ENCODE data around the gene PTGS1.
"Not testable (repeated sequence)": the region's sequence is repeated elsewhere in the genome, so short reads cannot be mapped to it uniquely, and the experiment has no call there.

The PTGS1 gene

GRCh38 chr9:122347348-122348287 is 23.2 kb upstream of the PTGS1 start:
- no peak for DNase-seq (ENCODE audit: low spot score)

- no peak for DNase-seq (ENCODE audit: low spot score)
Observed at GRCh38 chr9:122348288-122348777, 22.5 kb upstream of the PTGS1 start.

GRCh38 chr9:122348791-122349190 is 22.0 kb upstream of the PTGS1 start:
- DNase-seq (ENCODE audit: low spot score) = no peak

GRCh38 chr9:122349201-122349600 is 21.6 kb upstream of the PTGS1 start:
- DNase-seq (ENCODE audit: low spot score) = no peak

GRCh38 chr9:122350577-122351355 is 20.1 kb upstream of the PTGS1 start:
- peak; percentile 80 for DNase-seq (ENCODE audit: low spot score)

GRCh38 chr9:122354536-122355199 is 16.2 kb upstream of the PTGS1 start:
- peak; percentile 65 for DNase-seq (ENCODE audit: low spot score)

GRCh38 chr9:122355336-122355875 is 15.4 kb upstream of the PTGS1 start:
- DNase-seq (ENCODE audit: low spot score) = no peak

- DNase-seq (ENCODE audit: low spot score) = no peak
Observed at GRCh38 chr9:122356627-122357026, 14.2 kb upstream of the PTGS1 start.

- DNase-seq (ENCODE audit: low spot score) = no peak
Observed at GRCh38 chr9:122360891-122361290, 9.9 kb upstream of the PTGS1 start.

GRCh38 chr9:122363131-122363530 is 7.7 kb upstream of the PTGS1 start:
- DNase-seq (ENCODE audit: low spot score) = not testable (repeated sequence)

GRCh38 chr9:122364117-122364782 is 6.6 kb upstream of the PTGS1 start:
- DNase-seq (ENCODE audit: low spot score) = no peak

GRCh38 chr9:122364783-122365150 is 6.1 kb upstream of the PTGS1 start:
- no peak for DNase-seq (ENCODE audit: low spot score)

- no peak for DNase-seq (ENCODE audit: low spot score)
Observed at GRCh38 chr9:122366074-122366660, 4.7 kb upstream of the PTGS1 start.

GRCh38 chr9:122367065-122367464 is 3.8 kb upstream of the PTGS1 start:
- no peak for DNase-seq (ENCODE audit: low spot score)

GRCh38 chr9:122367774-122368460 is 2.9 kb upstream of the PTGS1 start:
- DNase-seq (ENCODE audit: low spot score) = no peak

GRCh38 chr9:122368642-122369041 is 2.2 kb upstream of the PTGS1 start:
- DNase-seq (ENCODE audit: low spot score) = no peak

- peak; percentile 47 for DNase-seq (ENCODE audit: low spot score)
Observed at GRCh38 chr9:122370303-122370702, 521 bp upstream of the PTGS1 start.

GRCh38 chr9:122371846-122372245 is 1.0 kb downstream of the PTGS1 start:
- DNase-seq (ENCODE audit: low spot score) = no peak

- no peak for DNase-seq (ENCODE audit: low spot score)
Observed at GRCh38 chr9:122372856-122373845, 2.3 kb downstream of the PTGS1 start.
